Progenitor cell of endocrine pancreas (in vitro differentiated cells): Measurements from ENCODE around the gene COQ4. TPM values are rescaled to one million over a fixed set of nuclear protein-coding genes. Genes with fewer than 3 reads are reported as not detected.
A peak's percentile ranks its signal among the peaks of the same experiment; 100 is the strongest.
"Not testable (repeated sequence)": the region's sequence is repeated elsewhere in the genome, so short reads cannot be mapped to it uniquely, and the experiment has no call there.

ENCODE experiments used
- DNase-seq: peaks from one replicate; pipeline ENCODE4 v3.0.0; 2021; ENCODE audit warnings: low spot score; ENCODE audit not compliant: unreplicated experiment
- H3K27ac Mint-ChIP-seq: 2 replicates; pipeline ENCODE4 v1.8.0; 2021; ENCODE audit warnings: mild to moderate bottlenecking, moderate library complexity, mixed read lengths
- H3K27me3 Mint-ChIP-seq: 2 replicates; pipeline ENCODE4 v1.8.0; 2021; ENCODE audit warnings: mixed read lengths
- H3K36me3 Mint-ChIP-seq: 2 replicates; pipeline ENCODE4 v1.8.0; 2022; ENCODE audit warnings: mixed read lengths; ENCODE audit not compliant: insufficient read depth
- H3K4me1 Mint-ChIP-seq: 2 replicates; pipeline ENCODE4 v1.8.0; 2021; ENCODE audit warnings: low read depth, mixed read lengths
- H3K4me3 Mint-ChIP-seq: 2 replicates; pipeline ENCODE4 v1.8.0; 2021; ENCODE audit warnings: low read depth, mild to moderate bottlenecking, moderate library complexity, mixed read lengths
- H3K9me3 Mint-ChIP-seq: 2 replicates; pipeline ENCODE4 v1.8.0; 2021; ENCODE audit warnings: low read depth, mixed read lengths
- CTCF ChIP-seq: fragments of 200-600 bp; sonication (generic); IDR thresholded peaks from one replicate; pipeline ENCODE4 v1.5.0; 2021; ENCODE audit warnings: antibody characterized with exemption, mild to moderate bottlenecking; ENCODE audit not compliant: unreplicated experiment
- total RNA-seq: library from RNA; stranded (reverse); gene quantifications from 2 replicates; pipeline ENCODE4 v1.2.1, GENCODE V29; 2021

The COQ4 gene
- total RNA-seq, 1 donor from 2014 or later = 64.5 TPM

- peaks cover 4% of the 10 kb centered on the region for H3K36me3 Mint-ChIP-seq
Measured at GRCh38 chr9:128337936-128338335, 15.3 kb downstream of the COQ4 start.

GRCh38 chr9:128338852-128339614 is 16.4 kb downstream of the COQ4 start:
- H3K4me1 Mint-ChIP-seq, H3K27ac Mint-ChIP-seq, H3K36me3 Mint-ChIP-seq, DNase-seq, H3K27me3 Mint-ChIP-seq, H3K9me3 Mint-ChIP-seq: not testable (repeated sequence)
- peak overlapping the region; percentile 83 for H3K4me3 Mint-ChIP-seq

More at GRCh38 chr9:128337936-128338335, 15.3 kb downstream of the COQ4 start:
- Mint-ChIP-seq H3K27me3 (no peaks in the 10 kb centered on the region), H3K4me3 (no peak overlapping the region), H3K9me3 (no peaks in the 10 kb centered on the region), H3K27ac (no peak overlapping the region), H3K4me1 (peaks cover 4% of the 10 kb centered on the region)
- TF ChIP-seq CTCF = no peak
- no peak for DNase-seq

- Mint-ChIP-seq H3K27ac (peak within 1 kb of the TSS; percentile 92), H3K4me3 (peak within 1 kb of the TSS; percentile 89)
- TF ChIP-seq CTCF = no peak
Measured at GRCh38 chr9:128339761-128340690, 17.4 kb downstream of the COQ4 start, which contains the start of gene SLC27A4. Gene SLC27A4 (plus strand): TSS chr9:128340527. CDS start chr9:128343133, 2,606 bp downstream.

DNA sequence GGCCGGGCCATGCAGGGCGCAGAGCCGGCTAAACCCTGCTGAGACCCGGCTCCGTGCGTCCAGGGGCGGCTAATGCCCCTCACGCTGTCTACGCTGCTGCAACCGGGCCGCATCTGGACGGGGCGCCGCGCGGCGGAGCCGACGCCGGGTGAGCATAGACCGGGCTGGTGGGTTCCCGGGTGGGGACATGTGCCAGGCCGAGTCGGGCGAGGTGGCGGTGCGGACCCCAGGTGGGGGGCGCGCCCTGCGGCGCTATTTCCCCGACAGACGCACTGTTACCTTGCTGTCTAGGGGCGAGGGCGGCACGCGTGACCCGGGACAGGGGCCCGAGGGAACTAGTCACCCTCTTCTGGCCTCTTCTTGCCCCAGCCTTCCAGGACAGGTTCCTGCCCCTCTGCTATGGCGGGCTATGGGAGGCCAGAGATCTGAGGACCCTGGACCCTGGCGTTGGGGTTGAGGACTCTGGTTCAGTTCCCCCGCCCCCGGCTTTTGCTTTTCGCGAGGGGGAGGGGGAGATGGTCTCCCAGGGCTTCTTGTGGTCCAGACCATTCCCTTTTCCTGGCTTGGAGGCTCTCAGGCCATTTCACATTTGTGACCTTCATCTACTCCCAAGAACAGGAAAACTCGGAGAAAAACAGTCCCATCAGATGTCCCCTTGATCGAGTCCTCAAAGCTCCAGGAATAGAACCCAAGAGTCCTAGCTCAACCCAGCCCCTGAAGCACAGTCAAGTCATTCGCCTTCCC is 18.2 kb downstream of the COQ4 start:
- Mint-ChIP-seq H3K9me3 (no peaks in the 10 kb centered on the region), H3K27me3 (no peaks in the 10 kb centered on the region), H3K4me1 (peaks cover 4% of the 10 kb centered on the region), H3K36me3 (peaks cover 1% of the 10 kb centered on the region), H3K27ac (peak overlapping the region; percentile 92), H3K4me3 (peak overlapping the region; percentile 89)
- TF ChIP-seq CTCF = no peak
- no peak for DNase-seq

More at GRCh38 chr9:128339761-128340690, 17.4 kb downstream of the COQ4 start, which contains the start of gene SLC27A4:
- Mint-ChIP-seq H3K4me1 (peaks cover 4% of the 10 kb centered on the region), H3K36me3 (peaks cover 1% of the 10 kb centered on the region), H3K9me3 (no peaks in the 10 kb centered on the region), H3K27me3 (no peaks in the 10 kb centered on the region)
- peak; percentile 71 for DNase-seq

DNA sequence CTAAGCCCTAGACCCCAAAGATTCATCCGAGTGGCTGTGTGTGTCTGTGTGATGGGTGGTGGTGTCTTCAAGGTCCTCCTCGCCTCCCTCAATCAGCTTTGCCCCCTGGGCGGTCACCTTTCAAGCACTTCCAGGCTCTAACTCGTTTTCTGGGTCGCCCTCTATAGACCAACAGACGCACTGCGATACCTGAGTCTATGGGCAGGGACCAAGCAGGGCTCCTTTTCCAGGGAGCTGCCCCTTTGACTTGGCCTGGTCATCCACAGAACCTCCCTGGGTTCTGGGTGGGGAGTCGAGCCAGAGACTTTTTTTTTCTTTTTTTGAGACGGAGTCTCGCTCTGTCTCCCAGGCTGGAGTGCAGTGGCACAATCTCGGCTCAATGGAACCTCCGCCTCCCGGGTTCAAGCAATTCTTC is 18.8 kb downstream of the COQ4 start:
- H3K9me3 Mint-ChIP-seq = no peaks in the 10 kb centered on the region
- TF ChIP-seq CTCF = peak; percentile 62
- H3K4me3 Mint-ChIP-seq = peak overlapping the region; percentile 89
- H3K27ac Mint-ChIP-seq = peak overlapping the region; percentile 92
- H3K4me1 Mint-ChIP-seq = peaks cover 4% of the 10 kb centered on the region
- no peaks in the 10 kb centered on the region for H3K27me3 Mint-ChIP-seq
- peaks cover 1% of the 10 kb centered on the region for H3K36me3 Mint-ChIP-seq
- peak; percentile 52 for DNase-seq
